ENCODE measurements around the gene GPR3. TPM values are rescaled to one million over a fixed set of nuclear protein-coding genes. Genes with fewer than 3 reads are reported as not detected.

GPR3 gene
- total and polyA plus RNA-seq, 4 experiments from 2014 or later: not detected

- no peaks in the 10 kb centered on the region for H3K27me3 ChIP-seq (ENCODE audit: insufficient read depth, low read length)
- Mint-ChIP-seq H3K4me3 (peak overlapping the region in 3 of 8 donors; percentile 5 to 72 (median 63)), H3K36me3 (peaks cover 17 to 32% of the 10 kb centered on the region in 2 donors), H3K9me3 (peaks cover 0 to 2% (median 0%) of the 10 kb centered on the region in 8 donors), H3K27me3 (no peaks in the 10 kb centered on the region), H3K27ac (peak overlapping the region; percentile 9 to 89 (median 71)), H3K4me1 (peaks cover 34 to 54% (median 46%) of the 10 kb centered on the region in 4 donors)
- peaks cover 3% of the 10 kb centered on the region for H3K36me3 ChIP-seq (ENCODE audit: insufficient read depth, low read length)
- H3K27ac ChIP-seq (ENCODE audit: low read depth, low read length): no peak overlapping the region
- no peak for DNase-seq
- POLR2A ChIA-PET (ENCODE audit: partially characterized antibody): interaction anchor here (1.6 kb wide), 1 partner anchor 10 kb away, joined by 6 read pairs; no protein-coding TSS in a partner anchor
- intact Hi-C loops (cut with micrococcal nuclease): no loop called here
- H3K4me1 ChIP-seq (ENCODE audit: insufficient read depth, low read length): peaks cover 34% of the 10 kb centered on the region
- CTCF ChIA-PET (ENCODE audit: partially characterized antibody): interaction anchor here (2.0 kb wide), 1 partner anchor 14 kb away, joined by 7 read pairs; no protein-coding TSS in a partner anchor
- H3K9me3 ChIP-seq (ENCODE audit: control insufficient read depth in 1 of 2, low read length in 2 of 2): no peaks in the 10 kb centered on the region
- H3K4me3 ChIP-seq (ENCODE audit: low read length in 2 of 2): no peak overlapping the region
These were observed 52.2 kb downstream of the GPR3 start for GRCh38 chr1:27444632-27445031.

Other genes with a start within 250 kb of the GPR3 start
- 10 to 100 TPM; 11.4 to 13.2 TPM for gene SLC9A1, start 237.5 kb upstream of the GPR3 start, total RNA-seq
- gene SLC9A1, start 237.5 kb upstream of the GPR3 start, polyA plus RNA-seq: 10 to 100 TPM in 1 of 2 donors, 1 to 10 TPM in 1; 2.1 to 15.0 TPM
- gene WDTC1, start 158.0 kb upstream of the GPR3 start, total RNA-seq: 10 to 100 TPM; 53.3 to 54.5 TPM
- gene WDTC1, start 158.0 kb upstream of the GPR3 start, polyA plus RNA-seq: 1 to 10 TPM; 1.1 to 6.6 TPM
- gene TMEM222, start 70.5 kb upstream of the GPR3 start, total RNA-seq: 10 to 100 TPM; 44.4 to 45.4 TPM
- gene TMEM222, start 70.5 kb upstream of the GPR3 start, polyA plus RNA-seq: 10 to 100 TPM; 55.4 to 80.9 TPM
- gene SYTL1, start 50.6 kb upstream of the GPR3 start, total RNA-seq: 100 to 1,000 TPM; 146 to 158 TPM
- 100 to 1,000 TPM in 1 of 2 donors, 10 to 100 TPM in 1; 99.7 to 141 TPM for gene SYTL1, start 50.6 kb upstream of the GPR3 start, polyA plus RNA-seq
- gene MAP3K6, start 25.7 kb upstream of the GPR3 start, total RNA-seq: 10 to 100 TPM in 1 of 2 experiments, 1 to 10 TPM in 1; 8.8 to 11.7 TPM
- 1 to 10 TPM; 4.5 to 8.1 TPM for gene MAP3K6, start 25.7 kb upstream of the GPR3 start, polyA plus RNA-seq
- gene FCN3, start 17.8 kb upstream of the GPR3 start, total RNA-seq: not detected
- gene FCN3, start 17.8 kb upstream of the GPR3 start, polyA plus RNA-seq: not detected
- gene CD164L2, start 9.3 kb upstream of the GPR3 start, total RNA-seq: not detected
- gene CD164L2, start 9.3 kb upstream of the GPR3 start, polyA plus RNA-seq: under 1 TPM in 1 of 2 donors, not detected in 1; 0.22 TPM
- 100 to 1,000 TPM; 163 to 164 TPM for gene WASF2, start 97.5 kb downstream of the GPR3 start, total RNA-seq
- 10 to 100 TPM; 31.6 to 81.1 TPM for gene WASF2, start 97.5 kb downstream of the GPR3 start, polyA plus RNA-seq
- 10 to 100 TPM; 18.4 to 19.2 TPM for gene AHDC1, start 211.5 kb downstream of the GPR3 start, total RNA-seq
- gene AHDC1, start 211.5 kb downstream of the GPR3 start, polyA plus RNA-seq: 1 to 10 TPM in 1 of 2 donors, under 1 TPM in 1; 0.02 to 1.7 TPM
- gene FGR, start 242.6 kb downstream of the GPR3 start, total RNA-seq: 1 to 10 TPM; 2.7 to 2.9 TPM
- under 1 TPM; 0.12 to 0.15 TPM for gene FGR, start 242.6 kb downstream of the GPR3 start, polyA plus RNA-seq

Data from CD4-positive, alpha-beta memory T cell (primary cell).